Measurements from ENCODE around the gene FAM124A.

The FAM124A gene

DNA sequence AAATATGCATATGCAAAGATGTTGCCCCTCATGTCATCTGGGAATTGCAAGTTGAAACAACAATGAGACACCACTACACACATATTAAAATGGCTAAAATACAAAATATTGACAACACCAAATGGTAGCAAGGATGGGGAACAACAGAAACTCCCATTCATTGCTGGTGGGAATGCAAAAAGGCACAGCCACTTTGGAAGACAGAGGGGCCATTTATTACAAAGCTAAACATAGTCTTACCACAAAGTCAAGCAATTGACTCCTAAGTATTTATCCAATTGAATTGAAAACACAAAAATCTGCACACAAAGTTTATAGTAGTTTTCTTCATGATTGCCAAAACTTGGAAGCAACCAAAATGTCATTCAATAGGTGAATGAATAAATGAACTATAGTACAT lies 111.2 kb downstream of the FAM124A start:
- ChIA-PET CTCF (no interaction called here), POLR2A (no interaction called here)
- DNase-seq (ENCODE audit: extremely low spot score): no peak
- TF ChIP-seq, protein P1, sequence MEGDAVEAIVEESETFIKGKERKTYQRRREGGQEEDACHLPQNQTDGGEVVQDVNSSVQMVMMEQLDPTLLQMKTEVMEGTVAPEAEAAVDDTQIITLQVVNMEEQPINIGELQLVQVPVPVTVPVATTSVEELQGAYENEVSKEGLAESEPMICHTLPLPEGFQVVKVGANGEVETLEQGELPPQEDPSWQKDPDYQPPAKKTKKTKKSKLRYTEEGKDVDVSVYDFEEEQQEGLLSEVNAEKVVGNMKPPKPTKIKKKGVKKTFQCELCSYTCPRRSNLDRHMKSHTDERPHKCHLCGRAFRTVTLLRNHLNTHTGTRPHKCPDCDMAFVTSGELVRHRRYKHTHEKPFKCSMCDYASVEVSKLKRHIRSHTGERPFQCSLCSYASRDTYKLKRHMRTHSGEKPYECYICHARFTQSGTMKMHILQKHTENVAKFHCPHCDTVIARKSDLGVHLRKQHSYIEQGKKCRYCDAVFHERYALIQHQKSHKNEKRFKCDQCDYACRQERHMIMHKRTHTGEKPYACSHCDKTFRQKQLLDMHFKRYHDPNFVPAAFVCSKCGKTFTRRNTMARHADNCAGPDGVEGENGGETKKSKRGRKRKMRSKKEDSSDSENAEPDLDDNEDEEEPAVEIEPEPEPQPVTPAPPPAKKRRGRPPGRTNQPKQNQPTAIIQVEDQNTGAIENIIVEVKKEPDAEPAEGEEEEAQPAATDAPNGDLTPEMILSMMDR (IDR thresholded peaks at IDR 0.05; ENCODE audit: control extremely low read depth, extremely low read depth, low read depth, missing control alignments): no peak

DNA sequence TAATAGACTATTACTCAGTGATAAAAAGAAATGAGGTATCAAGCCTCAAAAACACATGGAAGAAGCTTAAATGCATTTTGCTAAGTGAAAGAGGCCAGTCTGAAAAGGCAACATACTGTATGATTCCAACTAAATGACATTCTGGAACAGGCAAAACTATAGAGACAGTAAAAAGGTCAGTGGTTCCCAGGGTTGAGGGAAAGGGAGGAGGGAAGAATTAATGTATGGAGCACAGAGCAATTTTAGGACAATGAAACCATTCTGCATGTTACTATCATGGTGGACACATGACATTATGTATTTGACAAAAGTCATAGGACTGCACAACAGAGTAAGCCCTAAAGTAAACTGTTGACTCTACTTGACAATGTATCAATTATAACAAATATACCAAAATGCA lies 111.6 kb downstream of the FAM124A start:
- TF ChIP-seq, protein P1 (IDR thresholded peaks at IDR 0.05; ENCODE audit: control extremely low read depth, extremely low read depth, low read depth, missing control alignments): no peak
- DNase-seq (ENCODE audit: extremely low spot score): no peak
- POLR2A ChIA-PET: no interaction called here
- CTCF ChIA-PET: no interaction called here
